ENCODE results near the gene TRMT5. TPM values are rescaled to one million over a fixed set of nuclear protein-coding genes. Genes with fewer than 3 reads are reported as not detected.

TRMT5 gene
- total and polyA plus RNA-seq, 2 of the 8 experiments (the other 6 are each of a cell fraction or from before 2014, with no cell fraction given) = 4.3 to 24.2 TPM

GRCh38 chr14:60980811-60981632 is at the start of gene TRMT5, which contains the start of gene SLC38A6 (continued):
- TF ChIP-seq EZH2 (IDR thresholded peaks at IDR 0.05; ENCODE audit: low read depth, low read length, severe bottlenecking) = no peak
- TF ChIP-seq JUND (IDR thresholded peaks at IDR 0.05; ENCODE audit: low read length) = peak; percentile 64; the same call in 1 of the 2 replicates
